Loucy (cell line): ENCODE results near the gene RAI1.

Experiments used
- EZH2phosphoT487 ChIP-seq: fragments of 200-600 bp; IDR thresholded peaks from 2 replicates; pipeline ENCODE4 v1.6.1; 2018; ENCODE audit warnings: antibody characterized with exemption, mild to moderate bottlenecking, moderate library complexity, borderline replicate concordance
- TF ChIP-seq, protein P1 (sequence below): fragments of 200-600 bp; sonication (generic); conservative IDR thresholded peaks from 2 replicates; pipeline ENCODE4 v1.5.1; 2014; ENCODE audit warnings: mild to moderate bottlenecking, antibody characterized with exemption, low read length

DNA sequence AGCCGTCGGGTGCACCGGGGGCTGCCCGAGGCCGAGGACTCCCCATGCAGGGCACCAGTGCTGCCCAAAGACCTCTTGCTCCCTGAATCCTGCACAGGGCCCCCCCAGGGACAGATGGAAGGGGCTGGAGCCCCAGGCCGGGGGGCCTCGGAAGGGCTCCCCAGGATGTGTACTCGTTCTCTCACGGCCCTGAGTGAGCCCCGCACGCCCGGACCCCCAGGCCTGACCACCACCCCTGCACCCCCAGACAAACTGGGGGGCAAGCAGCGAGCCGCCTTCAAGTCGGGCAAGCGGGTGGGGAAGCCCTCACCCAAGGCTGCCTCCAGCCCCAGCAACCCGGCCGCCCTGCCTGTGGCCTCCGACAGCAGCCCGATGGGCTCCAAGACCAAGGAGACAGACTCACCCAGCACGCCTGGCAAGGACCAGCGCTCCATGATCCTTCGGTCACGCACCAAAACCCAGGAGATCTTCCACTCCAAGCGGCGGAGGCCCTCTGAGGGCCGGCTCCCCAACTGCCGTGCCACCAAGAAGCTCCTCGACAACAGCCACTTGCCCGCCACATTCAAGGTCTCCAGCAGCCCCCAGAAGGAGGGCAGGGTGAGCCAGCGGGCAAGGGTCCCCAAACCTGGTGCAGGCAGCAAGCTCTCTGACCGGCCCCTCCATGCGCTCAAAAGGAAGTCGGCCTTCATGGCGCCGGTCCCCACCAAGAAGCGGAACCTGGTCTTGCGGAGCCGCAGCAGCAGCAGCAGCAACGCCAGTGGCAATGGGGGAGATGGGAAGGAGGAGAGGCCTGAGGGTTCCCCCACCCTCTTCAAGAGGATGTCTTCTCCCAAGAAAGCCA, 114.9 kb downstream of the RAI1 start:
- TF ChIP-seq, protein P1, sequence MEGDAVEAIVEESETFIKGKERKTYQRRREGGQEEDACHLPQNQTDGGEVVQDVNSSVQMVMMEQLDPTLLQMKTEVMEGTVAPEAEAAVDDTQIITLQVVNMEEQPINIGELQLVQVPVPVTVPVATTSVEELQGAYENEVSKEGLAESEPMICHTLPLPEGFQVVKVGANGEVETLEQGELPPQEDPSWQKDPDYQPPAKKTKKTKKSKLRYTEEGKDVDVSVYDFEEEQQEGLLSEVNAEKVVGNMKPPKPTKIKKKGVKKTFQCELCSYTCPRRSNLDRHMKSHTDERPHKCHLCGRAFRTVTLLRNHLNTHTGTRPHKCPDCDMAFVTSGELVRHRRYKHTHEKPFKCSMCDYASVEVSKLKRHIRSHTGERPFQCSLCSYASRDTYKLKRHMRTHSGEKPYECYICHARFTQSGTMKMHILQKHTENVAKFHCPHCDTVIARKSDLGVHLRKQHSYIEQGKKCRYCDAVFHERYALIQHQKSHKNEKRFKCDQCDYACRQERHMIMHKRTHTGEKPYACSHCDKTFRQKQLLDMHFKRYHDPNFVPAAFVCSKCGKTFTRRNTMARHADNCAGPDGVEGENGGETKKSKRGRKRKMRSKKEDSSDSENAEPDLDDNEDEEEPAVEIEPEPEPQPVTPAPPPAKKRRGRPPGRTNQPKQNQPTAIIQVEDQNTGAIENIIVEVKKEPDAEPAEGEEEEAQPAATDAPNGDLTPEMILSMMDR = no peak
- TF ChIP-seq EZH2phosphoT487 = no peak
